ENCODE data around the gene ZDHHC14.

DNA sequence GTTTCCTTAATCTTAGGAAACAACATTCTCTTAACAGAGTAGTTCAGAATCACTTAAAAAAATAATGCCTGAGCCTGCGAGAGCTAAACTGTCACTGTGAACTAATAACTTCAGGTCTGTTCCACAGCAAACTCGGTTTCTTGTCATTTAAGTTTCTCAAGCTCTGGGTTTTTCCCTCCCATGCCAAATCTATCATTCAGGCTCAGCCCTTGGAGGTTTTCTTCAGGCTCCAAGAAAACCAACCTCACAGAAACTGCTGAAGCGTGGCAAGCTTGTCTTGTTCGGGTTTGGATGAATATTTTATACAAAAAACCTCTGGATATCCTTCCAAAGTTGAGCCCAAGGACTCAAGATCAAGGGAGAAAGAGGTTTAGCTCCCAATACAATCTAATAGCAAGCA, 342.4 kb downstream of the ZDHHC14 start:
- TF ChIP-seq CTCF (IDR thresholded peaks at IDR 0.05): no peak
- TF ChIP-seq POLR2A (IDR thresholded peaks at IDR 0.05; ENCODE audit: low read depth): no peak
- no peak for TF ChIP-seq POLR2AphosphoS5 (IDR thresholded peaks at IDR 0.05)
- no peak for TF ChIP-seq EP300 (IDR thresholded peaks at IDR 0.05)
